ENCODE data around the gene FAM222A.

Gene FAM222A

GRCh38 chr12:109713187-109714070, at the start of gene FAM222A:
FAM222A (plus strand) TSS chr12:109713825; CDS start chr12:109744147, 30,322 bp downstream.
- peak; percentile 92 for ATAC-seq
- TF ChIP-seq ZNF565 (CRISPR knock-in tag; conservative IDR thresholded peaks at IDR 0.05; ENCODE audit: low read depth) (no peak), ZC3H10 (CRISPR knock-in tag; IDR thresholded peaks at IDR 0.05) (no peak), ESRRG (CRISPR knock-in tag; IDR thresholded peaks at IDR 0.05) (no peak), ZNF70 (CRISPR knock-in tag; IDR thresholded peaks at IDR 0.05) (no peak), SNAI2 (CRISPR knock-in tag; IDR thresholded peaks at IDR 0.05) (no peak)
- TF ChIP-seq, protein P1, sequence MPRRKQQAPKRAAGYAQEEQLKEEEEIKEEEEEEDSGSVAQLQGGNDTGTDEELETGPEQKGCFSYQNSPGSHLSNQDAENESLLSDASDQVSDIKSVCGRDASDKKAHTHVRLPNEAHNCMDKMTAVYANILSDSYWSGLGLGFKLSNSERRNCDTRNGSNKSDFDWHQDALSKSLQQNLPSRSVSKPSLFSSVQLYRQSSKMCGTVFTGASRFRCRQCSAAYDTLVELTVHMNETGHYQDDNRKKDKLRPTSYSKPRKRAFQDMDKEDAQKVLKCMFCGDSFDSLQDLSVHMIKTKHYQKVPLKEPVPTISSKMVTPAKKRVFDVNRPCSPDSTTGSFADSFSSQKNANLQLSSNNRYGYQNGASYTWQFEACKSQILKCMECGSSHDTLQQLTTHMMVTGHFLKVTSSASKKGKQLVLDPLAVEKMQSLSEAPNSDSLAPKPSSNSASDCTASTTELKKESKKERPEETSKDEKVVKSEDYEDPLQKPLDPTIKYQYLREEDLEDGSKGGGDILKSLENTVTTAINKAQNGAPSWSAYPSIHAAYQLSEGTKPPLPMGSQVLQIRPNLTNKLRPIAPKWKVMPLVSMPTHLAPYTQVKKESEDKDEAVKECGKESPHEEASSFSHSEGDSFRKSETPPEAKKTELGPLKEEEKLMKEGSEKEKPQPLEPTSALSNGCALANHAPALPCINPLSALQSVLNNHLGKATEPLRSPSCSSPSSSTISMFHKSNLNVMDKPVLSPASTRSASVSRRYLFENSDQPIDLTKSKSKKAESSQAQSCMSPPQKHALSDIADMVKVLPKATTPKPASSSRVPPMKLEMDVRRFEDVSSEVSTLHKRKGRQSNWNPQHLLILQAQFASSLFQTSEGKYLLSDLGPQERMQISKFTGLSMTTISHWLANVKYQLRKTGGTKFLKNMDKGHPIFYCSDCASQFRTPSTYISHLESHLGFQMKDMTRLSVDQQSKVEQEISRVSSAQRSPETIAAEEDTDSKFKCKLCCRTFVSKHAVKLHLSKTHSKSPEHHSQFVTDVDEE (CRISPR knock-in tag; IDR thresholded peaks at IDR 0.05) = 0 out of 2 replicates have a peak, but pooled peaks have one; percentile 16

DNA sequence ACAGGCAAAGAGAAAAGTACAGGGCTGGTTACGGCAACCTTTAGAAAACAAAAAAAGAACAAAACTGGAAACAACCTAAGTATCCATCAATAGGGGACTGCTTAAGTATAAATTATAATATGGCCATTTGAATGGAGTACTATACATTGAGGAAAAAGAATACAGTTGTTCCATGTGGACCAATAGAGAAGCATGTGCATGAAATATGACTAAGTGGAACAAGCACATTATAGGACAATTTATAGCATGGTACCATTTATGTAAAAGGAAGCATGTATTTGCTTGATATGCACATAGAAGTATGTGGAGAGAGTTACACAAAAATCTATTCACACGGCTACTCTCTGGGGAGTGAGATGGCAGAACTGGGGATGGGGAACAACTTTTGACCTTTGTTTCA, 49.2 kb upstream of the FAM222A start:
- ATAC-seq = no peak
- no peak for TF ChIP-seq CSRNP3 (CRISPR knock-in tag; IDR thresholded peaks at IDR 0.05)
- TF ChIP-seq, protein P2, sequence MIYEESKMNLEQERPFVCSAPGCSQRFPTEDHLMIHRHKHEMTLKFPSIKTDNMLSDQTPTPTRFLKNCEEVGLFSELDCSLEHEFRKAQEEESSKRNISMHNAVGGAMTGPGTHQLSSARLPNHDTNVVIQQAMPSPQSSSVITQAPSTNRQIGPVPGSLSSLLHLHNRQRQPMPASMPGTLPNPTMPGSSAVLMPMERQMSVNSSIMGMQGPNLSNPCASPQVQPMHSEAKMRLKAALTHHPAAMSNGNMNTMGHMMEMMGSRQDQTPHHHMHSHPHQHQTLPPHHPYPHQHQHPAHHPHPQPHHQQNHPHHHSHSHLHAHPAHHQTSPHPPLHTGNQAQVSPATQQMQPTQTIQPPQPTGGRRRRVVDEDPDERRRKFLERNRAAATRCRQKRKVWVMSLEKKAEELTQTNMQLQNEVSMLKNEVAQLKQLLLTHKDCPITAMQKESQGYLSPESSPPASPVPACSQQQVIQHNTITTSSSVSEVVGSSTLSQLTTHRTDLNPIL (CRISPR knock-in tag; IDR thresholded peaks at IDR 0.05; ENCODE audit: low read depth) = no peak
- TF ChIP-seq ISL1 (CRISPR knock-in tag; IDR thresholded peaks at IDR 0.05) = no peak
- no peak for TF ChIP-seq TCF4 (CRISPR knock-in tag; IDR thresholded peaks at IDR 0.05; ENCODE audit: borderline replicate concordance)
- no peak for TF ChIP-seq ZFP3 (CRISPR knock-in tag; IDR thresholded peaks at IDR 0.05)

DNA sequence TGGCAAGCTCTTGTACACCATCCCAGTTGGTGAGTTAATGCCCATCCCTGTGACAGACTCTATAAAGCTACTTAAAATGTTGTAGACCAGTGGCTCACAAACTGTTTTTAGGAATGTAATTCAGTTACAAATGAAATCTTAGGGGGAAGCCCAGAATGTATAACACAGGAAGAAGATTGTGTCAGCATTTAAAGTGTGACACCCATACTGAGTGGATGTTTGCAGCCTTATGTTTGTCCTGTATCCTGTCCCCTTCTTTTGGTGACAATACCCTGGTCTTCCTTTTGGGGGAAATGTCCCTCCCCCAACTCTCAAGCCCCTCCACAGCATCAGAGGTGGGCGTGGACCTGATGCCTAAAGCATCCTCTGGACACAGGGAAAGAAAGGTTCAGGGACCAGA, 47.6 kb upstream of the FAM222A start:
- TF ChIP-seq ZNF8 (CRISPR knock-in tag; IDR thresholded peaks at IDR 0.05) (no peak), TOX (CRISPR knock-in tag; IDR thresholded peaks at IDR 0.05; ENCODE audit: borderline replicate concordance) (no peak), CSDC2 (CRISPR knock-in tag; IDR thresholded peaks at IDR 0.05) (no peak), CSRNP3 (CRISPR knock-in tag; IDR thresholded peaks at IDR 0.05) (no peak), ESRRG (CRISPR knock-in tag; IDR thresholded peaks at IDR 0.05) (no peak), ZNF70 (CRISPR knock-in tag; IDR thresholded peaks at IDR 0.05) (no peak), ARNTL (CRISPR knock-in tag; IDR thresholded peaks at IDR 0.05; ENCODE audit: borderline replicate concordance, low read depth) (no peak), OSR1 (CRISPR knock-in tag; IDR thresholded peaks at IDR 0.05) (no peak), ZFP30 (CRISPR knock-in tag; IDR thresholded peaks at IDR 0.05) (no peak), TCF4 (CRISPR knock-in tag; IDR thresholded peaks at IDR 0.05; ENCODE audit: borderline replicate concordance) (no peak), GLIS3 (CRISPR knock-in tag; IDR thresholded peaks at IDR 0.05) (no peak), SNAI2 (CRISPR knock-in tag; IDR thresholded peaks at IDR 0.05) (no peak), ZFP3 (CRISPR knock-in tag; IDR thresholded peaks at IDR 0.05) (no peak), BACH2 (CRISPR knock-in tag; IDR thresholded peaks at IDR 0.05; ENCODE audit: borderline replicate concordance) (no peak), POU6F1 (CRISPR knock-in tag; IDR thresholded peaks at IDR 0.05; ENCODE audit: borderline replicate concordance, low read depth) (no peak), PATZ1 (CRISPR knock-in tag; IDR thresholded peaks at IDR 0.05; ENCODE audit: borderline replicate concordance) (no peak), ZC3H10 (CRISPR knock-in tag; IDR thresholded peaks at IDR 0.05) (no peak)
- TF ChIP-seq, protein P1 (CRISPR knock-in tag; IDR thresholded peaks at IDR 0.05) = no peak
- TF ChIP-seq, protein P2 (CRISPR knock-in tag; IDR thresholded peaks at IDR 0.05; ENCODE audit: low read depth) = no peak
- ATAC-seq = no peak

Data from SK-N-SH treated with all-trans-retinoic acid at 6 μM for 48 hours (cell line).